ENCODE measurements around the gene TSPYL1.

DNA sequence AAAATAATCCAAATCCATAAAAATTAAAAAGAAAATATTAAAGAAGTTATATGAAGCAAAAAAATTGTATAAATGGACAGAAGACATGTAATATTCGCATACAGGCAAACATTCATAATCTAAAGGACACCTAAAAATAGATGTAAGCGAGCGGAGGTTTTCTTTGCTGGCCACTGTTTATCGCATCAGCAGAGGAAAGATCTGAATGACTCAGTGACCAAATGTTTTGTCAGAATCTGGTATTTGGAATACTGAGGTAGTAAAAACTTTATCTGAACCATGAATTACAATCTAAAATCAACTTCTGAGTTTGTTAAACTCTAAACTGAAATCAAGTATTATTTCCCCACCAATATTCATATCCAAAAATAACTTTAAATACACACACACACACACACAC, 33.6 kb downstream of the TSPYL1 start:
- TF ChIP-seq POLR2A (IDR thresholded peaks at IDR 0.05; ENCODE audit: low read length) (no peak), GATA1 (IDR thresholded peaks at IDR 0.05; ENCODE audit: low read depth, low read length) (no peak)

Measured in erythroblast (primary cell).